HG03439 (cell line): ENCODE measurements around the gene TANGO6.

Experiments
- ATAC-seq: cut with Tn5 transposase; IDR thresholded peaks from one replicate; pipeline ENCODE4 v1.9.1; 2021; ENCODE audit warnings: mild to moderate bottlenecking, moderate library complexity; ENCODE audit not compliant: unreplicated experiment

Gene TANGO6

DNA sequence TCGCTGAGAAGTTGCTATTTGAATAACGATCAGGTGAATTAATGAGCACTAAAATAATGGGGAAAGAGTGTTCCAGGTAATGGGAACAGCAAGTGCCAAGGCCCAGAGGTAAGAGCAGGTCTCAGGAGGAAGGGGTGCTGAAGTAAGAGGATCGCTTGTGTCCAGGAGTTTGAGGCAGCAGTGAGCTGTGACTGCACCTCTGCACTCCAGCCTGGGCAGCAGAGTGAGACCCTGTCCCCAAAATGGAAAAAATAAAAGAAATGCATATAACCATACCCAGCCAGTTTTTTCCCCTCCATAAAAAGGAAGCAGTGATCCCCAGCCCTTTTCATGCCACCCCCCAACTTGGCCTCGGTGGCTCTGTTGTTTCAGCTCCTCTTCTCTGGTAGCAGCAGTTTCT, 245.4 kb downstream of the TANGO6 start:
- ATAC-seq, result no peak

DNA sequence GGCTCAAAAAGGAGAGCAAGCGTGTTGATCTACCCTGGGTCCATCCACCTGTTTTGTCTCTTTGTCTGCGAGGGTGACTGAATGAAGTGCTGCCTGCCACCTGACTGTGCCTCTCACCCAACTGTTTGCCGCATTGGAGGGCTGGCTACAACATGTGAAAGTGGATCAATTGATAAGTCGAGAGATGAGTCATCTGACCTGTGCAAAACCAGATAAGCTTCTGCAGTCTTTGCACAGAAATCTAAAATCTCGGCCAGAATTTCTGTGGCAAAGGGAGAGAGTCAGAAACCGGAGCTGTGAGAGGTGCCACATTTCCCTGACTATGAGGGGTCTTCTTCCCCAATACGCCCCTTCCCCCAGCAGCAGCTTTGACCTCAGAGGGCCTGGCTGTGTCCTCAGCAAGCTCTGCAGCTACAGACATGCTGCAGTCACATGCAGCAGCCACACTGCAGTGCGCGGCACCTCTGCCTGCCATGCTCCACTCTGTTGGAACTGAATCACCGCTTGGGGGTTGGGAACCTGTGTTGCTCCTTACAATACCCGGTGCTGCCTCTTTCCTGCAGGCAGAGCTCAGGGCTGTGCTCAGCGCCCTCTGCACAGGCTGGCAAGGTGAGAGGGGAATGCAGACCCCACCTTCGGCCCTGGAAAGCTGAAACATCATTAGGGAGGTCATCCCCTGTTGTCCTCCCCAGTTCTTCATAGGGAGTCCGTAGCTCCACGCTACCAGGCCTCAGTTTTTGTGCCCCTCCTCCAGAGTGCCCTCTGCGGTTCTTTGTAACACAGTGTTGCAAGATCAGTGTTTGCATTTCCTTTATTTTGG, 246.0 kb downstream of the TANGO6 start:
- ATAC-seq, result no peak

DNA sequence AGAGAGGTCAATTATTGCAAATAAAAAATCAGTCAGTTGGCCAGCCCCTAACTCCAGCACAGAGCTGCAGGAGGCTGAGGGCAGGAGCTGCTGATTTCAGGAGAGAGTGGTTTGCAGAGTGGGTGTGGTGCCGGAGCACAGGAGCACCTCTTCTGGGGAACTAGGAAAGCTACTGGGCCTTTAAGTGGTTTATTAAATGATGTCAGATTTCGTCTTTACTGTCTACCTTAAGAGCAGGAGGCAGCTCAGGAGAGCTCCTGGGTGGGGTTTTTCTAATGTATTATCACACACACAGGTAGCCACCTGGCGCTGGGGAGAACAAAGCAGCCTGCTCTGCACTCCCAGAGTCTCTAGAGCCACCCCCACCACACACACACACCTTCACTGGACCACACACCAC, 250.6 kb downstream of the TANGO6 start:
- no peak for ATAC-seq

DNA sequence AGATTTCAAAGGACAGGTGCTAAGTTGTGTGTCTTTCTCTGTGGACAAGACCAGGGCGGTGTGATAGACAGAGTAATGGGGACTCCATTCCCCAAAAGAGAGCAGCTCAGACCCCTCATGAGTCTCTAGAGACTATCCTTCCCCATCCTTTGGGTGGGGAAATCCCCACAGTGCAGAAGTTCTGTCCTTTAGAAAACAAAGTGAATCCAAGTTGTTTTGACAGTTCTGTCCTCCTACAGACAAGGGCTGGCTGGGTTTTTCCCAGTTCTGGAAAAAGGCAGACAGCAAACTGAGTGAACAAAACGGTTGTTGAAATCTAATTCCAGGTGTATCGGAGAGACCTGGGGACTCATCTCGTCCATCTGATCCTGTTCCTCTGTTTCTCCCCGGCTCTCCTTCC, 251.2 kb downstream of the TANGO6 start:
- no peak for ATAC-seq

DNA sequence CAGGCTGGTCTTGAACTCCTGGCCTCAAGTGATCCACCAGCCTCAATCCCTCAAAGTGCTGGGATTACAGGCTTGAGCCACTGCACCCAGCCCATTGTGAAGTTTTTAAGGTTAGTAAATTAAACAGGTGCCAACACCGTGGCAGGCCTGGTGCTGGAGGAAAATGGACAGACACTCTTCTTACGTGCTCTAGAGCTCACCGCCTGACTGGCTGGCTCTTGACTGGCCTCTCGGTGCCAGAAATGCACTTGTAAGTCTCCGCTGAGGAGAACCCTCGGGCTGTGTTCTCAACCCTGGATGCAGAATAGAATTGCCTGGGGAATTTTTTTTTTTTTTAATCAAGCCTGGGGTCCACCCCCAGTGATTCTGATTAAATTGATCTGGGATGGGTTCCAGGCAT, 251.9 kb downstream of the TANGO6 start:
- no peak for ATAC-seq

DNA sequence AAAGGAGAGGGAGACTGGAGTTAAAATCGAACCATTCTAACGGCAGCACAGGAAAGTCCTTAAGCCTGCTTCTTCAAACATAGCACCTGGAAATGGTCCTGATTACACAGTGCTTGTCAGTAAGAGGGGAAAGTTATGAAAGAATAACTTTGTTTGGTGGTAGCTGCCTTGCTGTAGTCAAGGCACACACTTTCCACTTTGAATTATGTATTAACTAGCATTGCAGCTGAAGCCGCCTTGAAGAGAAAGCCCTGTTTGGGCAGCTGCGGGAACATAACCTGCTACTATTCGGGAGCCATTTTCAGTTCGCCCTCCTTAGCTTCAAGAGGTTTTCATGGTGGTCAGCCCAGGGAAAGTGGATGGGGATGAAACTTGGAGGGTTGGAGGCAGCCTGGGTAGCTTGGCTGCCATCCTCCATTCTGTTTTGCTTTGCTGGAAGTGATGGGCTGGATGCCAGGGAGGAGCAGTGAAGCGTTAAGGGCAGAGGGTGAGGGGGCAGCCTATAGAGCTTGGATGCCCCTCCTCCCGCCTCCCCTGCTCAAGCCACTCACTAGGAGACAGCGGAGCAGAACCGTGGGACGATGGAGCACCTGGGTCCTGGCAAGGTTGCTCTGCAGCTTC, 256.9 kb downstream of the TANGO6 start:
- no peak for ATAC-seq

GRCh38 chr16:69105501-69106361, 262.4 kb downstream of the TANGO6 start, which contains the start of gene HAS3:
Gene HAS3, plus strand, starts transcription at chr16:69105653. Its CDS starts 3,743 bp downstream, at chr16:69109396.
- no peak for ATAC-seq

- ATAC-seq, result no peak
Observed at GRCh38 chr16:69106491-69107315, 263.4 kb downstream of the TANGO6 start.

DNA sequence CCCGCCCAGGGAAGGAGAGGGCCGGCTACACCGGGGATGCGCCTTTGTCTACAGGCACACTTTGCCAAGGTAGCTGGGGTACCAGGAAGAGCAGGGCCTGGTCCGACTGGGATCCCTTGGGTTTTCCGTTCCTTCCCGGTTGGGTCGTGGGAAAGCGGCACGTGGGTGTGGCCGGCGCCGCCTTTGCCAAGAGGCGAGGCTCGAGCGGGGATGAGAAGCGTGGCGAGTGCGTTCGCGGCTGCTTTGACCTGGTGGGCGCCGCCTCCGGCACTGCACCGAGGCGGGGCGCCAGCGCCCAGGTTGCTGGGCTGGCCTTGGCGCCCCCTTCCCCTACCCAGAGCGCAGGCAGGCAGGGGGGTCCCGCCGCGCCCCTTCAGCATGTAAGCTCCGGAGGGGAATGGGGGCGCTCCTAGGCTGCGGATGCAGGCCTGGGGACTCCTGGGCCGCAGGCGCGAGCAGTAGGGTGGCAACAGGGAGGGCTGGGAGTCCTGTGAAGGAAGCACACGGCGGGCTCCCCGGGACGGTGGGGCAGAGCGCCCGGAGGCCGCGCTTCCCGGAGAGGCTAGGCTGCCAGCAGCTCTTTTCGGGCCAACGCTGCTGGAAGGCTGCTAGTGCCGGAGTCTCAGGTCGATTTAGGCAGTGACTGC, 264.1 kb downstream of the TANGO6 start:
- no peak for ATAC-seq

DNA sequence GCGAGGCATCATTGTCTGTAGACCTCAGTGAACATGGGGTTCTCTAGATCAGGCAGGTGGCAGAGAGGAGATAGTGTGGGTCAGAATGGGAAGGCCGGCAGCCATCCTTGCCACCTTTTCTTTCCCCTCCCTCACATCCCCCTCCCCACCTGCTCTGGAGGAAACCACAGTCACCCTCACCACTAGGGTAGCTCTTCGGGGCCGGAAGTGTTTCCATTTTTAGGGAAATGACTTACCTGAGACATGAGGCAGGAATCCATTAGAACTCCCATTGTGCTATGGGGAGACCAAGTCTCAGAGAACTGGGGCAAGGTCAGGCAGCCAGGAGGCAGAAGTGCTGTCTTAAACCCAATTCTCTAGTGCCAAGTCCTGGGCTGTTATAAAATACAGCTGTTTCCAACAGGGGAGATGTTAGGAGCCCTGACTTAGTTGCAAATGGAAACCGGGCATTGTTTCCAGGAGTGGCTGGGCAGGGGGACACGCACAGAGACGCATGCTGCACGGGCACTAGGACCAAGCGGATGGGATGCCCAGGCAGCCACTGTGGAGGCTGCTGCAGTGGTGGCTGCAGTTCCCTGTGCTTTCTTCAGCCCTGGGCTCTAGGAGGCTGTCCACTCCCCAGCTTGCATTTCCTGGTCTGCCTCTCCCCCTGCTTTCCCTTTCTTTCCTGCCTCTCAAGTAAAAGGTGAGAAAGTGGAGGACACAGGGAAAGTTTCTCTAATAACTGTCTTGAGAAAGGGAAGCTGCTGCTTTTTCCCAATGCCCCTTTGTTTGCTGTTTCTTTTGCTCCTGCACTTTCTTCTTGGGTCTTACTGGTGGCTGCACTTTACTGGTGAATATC, 265.0 kb downstream of the TANGO6 start:
- no peak for ATAC-seq

DNA sequence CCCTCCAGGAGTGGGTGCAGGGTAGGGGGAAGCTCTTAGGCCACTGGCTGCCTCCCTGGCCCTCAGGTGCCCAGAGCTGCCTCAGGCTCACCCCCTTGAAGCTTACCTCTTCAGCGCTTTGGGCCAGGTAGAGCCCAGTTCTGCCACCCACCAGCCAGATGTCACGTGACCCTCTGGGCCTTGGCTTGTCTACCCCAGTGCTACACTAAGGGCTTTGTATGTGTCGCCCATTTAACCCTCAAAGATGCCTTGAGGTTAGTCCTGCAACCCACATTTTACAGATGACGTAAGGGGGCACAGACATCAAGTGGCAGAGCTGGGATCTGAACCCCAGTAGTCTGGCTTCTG, 265.5 kb downstream of the TANGO6 start:
- ATAC-seq, result no peak

DNA sequence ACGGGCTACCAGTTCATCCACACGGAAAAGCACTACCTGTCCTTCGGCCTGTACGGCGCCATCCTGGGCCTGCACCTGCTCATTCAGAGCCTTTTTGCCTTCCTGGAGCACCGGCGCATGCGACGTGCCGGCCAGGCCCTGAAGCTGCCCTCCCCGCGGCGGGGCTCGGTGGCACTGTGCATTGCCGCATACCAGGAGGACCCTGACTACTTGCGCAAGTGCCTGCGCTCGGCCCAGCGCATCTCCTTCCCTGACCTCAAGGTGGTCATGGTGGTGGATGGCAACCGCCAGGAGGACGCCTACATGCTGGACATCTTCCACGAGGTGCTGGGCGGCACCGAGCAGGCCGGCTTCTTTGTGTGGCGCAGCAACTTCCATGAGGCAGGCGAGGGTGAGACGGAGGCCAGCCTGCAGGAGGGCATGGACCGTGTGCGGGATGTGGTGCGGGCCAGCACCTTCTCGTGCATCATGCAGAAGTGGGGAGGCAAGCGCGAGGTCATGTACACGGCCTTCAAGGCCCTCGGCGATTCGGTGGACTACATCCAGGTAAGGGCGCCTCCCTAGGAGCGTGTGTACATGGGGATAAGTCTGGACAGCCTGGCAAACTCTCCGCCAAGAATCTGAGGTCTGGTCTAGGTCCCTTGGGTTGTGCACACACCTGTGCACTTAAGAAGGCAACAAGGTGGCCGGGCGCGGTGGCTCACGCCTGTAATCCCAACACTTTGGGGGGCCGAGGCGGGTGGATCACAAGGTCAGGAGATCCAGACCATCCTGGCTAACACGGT, 266.3 kb downstream of the TANGO6 start:
- no peak for ATAC-seq

DNA sequence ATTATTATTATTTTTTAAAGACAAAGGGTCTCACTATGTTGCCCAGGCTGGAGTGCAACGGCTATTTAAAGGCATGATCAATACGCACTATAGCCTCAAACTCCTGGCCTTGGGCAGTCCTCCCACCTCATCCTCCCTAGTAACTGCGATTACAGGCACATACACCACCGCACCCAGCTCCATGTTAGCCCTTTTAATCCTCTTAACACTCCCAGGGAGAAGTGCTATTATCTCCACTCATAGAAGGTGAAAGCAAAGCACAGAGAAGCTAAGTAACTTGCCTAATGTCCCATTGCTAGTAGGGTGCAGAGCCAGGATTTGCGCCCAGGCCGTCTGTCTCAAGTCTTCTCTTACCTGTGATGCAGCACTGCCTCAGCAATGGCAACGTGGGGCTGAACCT, 267.1 kb downstream of the TANGO6 start:
- ATAC-seq, result no peak

DNA sequence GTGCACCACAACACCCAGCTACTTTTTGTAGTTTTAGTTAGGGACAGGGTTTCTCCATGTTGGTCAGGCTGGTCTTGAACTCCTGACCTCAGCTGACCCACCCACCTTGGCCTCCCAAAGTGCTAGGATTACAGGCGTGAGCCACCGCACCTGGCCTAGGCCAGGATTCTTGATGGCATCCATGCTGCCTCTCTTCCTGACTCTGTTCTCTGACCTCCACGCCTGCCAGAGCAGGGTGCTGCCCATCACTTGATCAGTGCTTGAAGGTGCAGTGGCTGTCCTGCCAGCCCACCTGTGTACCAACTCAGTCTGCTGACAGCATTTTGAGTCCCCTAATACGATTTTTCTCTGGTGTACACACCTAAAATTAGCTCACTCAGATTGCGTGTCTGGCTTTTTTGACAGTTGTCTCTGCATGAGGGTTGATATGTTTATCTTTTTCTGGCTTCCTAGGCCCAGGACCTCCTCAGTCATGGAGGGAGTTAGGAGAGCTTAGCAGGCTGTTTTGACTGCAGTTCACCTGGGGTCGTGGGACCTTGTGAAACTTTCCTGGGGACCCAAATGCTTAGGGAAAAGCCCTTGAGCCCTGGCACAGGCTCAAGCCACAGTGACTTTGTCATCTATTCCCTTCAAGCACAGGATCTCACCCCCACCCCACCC, 268.0 kb downstream of the TANGO6 start:
- ATAC-seq, result no peak

DNA sequence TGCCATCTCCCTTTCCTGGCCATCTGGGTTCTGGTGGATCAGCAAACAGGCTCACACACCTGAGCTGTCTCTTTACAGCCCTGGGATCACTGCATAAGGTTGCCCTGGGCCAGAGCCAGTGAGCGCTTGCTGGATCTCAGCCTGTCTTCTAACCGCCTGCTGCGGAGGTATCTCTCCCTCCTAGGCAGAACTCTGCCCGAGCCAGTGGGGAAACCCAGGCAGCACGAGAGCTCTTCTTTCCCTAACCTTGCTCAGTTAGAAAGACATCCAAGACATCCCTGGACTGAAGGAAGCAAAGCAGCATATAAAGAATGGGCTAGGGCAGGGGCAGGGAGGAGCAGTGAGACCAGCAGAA, 268.5 kb downstream of the TANGO6 start:
- no peak for ATAC-seq

DNA sequence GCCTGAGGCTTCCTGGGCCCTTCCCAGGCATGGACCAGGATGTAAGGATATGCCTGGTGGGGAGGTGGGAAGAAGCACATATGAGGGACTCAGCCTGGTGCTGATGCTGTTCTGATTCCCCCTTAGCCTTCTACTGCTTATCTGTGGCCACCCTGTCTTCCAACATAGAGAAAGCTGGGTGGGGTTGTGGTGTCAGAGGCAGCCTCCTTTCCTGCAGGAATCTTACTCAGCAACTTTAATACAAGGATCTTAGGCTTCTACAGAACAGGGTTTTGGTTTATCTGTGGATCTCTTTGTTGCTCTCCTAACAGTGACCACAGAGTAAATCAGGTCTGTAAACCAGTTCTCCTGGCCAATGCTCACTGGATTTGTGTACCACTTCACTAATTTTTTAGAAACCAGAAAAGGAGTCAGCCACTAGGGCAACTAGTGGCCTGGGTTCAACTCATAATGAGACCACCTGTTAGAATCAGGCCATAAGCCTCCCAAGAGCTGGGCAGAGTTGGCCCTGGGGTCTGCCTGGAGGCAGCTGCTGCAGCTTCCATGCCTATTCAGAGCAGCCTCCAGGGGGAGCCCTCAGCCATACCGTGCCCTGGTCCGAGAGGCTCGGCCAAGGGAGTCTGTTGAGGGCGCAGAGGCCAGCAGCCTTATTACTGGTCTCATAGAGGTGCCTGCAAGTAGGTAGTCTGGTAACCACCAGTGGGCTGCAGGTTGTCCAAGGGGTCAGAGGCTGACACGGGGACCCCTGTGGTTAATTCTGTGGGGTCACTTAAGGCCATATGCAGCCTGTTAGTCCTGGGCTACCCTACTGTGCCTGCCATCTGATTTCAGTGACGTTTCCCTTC, 269.2 kb downstream of the TANGO6 start:
- ATAC-seq, result no peak

GRCh38 chr16:69113216-69113615, 269.9 kb downstream of the TANGO6 start:
- no peak for ATAC-seq
